Measurements from ENCODE around the gene PDCD2L.
"Not testable (repeated sequence)": the region's sequence is repeated elsewhere in the genome, so short reads cannot be mapped to it uniquely, and the experiment has no call there.

GRCh38 chr19:34369166-34369565, 35.0 kb upstream of the PDCD2L start:
- not testable (repeated sequence) for TF ChIP-seq CTCF (IDR thresholded peaks at IDR 0.05; ENCODE audit: insufficient read depth, low read length, poor library complexity, severe bottlenecking); EZH2phosphoT487 (conservative IDR thresholded peaks at IDR 0.05; ENCODE audit: low read length)
